SK-N-SH treated with all-trans-retinoic acid at 6 μM for 48 hours (cell line): ENCODE data around the gene DENND1A.

Experiments
- ATAC-seq: fragments of 200-7000 bp; cut with Tn5 transposase; 3 replicates; pipeline ENCODE4 v1.9.1; 2020; ENCODE audit warnings: mild to moderate bottlenecking, moderate library complexity
- ARNTL ChIP-seq: fragments of 450-650 bp; formaldehyde crosslinking; IDR thresholded peaks from 2 replicates; pipeline ENCODE4 v1.5.0; 2020; ENCODE audit warnings: low read depth, mild to moderate bottlenecking, moderate library complexity, borderline replicate concordance
- CREB5 ChIP-seq: fragments of 250-450 bp; sonication (Bioruptor Pico); IDR thresholded peaks from 2 replicates; pipeline ENCODE4 v1.5.1; 2020; ENCODE audit warnings: low read depth, mild to moderate bottlenecking, moderate library complexity
- CSDC2 ChIP-seq: fragments of 250-450 bp; sonication (Bioruptor Pico); IDR thresholded peaks from 2 replicates; pipeline ENCODE4 v1.5.0; 2020; ENCODE audit warnings: mild to moderate bottlenecking, moderate library complexity
- CSRNP3 ChIP-seq: fragments of 250-450 bp; sonication (Bioruptor Pico); IDR thresholded peaks from 2 replicates; pipeline ENCODE4 v1.5.1; 2021; ENCODE audit warnings: mild to moderate bottlenecking, moderate library complexity
- ESRRG ChIP-seq: fragments of 250-450 bp; sonication (Bioruptor Pico); IDR thresholded peaks from 2 replicates; pipeline ENCODE4 v1.6.1; 2021; ENCODE audit warnings: mild to moderate bottlenecking
- GLIS3 ChIP-seq: fragments of 250-450 bp; sonication (Bioruptor Pico); IDR thresholded peaks from 2 replicates; pipeline ENCODE4 v1.5.0; 2020; ENCODE audit warnings: mild to moderate bottlenecking, moderate library complexity
- ISL1 ChIP-seq: fragments of 250-450 bp; sonication (Bioruptor Pico); IDR thresholded peaks from 2 replicates; pipeline ENCODE4 v2.1.2; 2022; ENCODE audit warnings: mild to moderate bottlenecking, moderate library complexity
- OSR1 ChIP-seq: fragments of 250-450 bp; sonication (Bioruptor Pico); IDR thresholded peaks from 2 replicates; pipeline ENCODE4 v1.8.0; 2022; ENCODE audit warnings: moderate library complexity, mild to moderate bottlenecking, inconsistent platforms
- PATZ1 ChIP-seq: fragments of 250-450 bp; sonication (Bioruptor Pico); IDR thresholded peaks from 2 replicates; pipeline ENCODE4 v1.8.0; 2020; ENCODE audit warnings: mild to moderate bottlenecking, moderate library complexity, borderline replicate concordance
- PPARA ChIP-seq: fragments of 250-450 bp; sonication (Bioruptor Pico); IDR thresholded peaks from 2 replicates; pipeline ENCODE4 v1.5.0; 2020; ENCODE audit warnings: mild to moderate bottlenecking, borderline replicate concordance
- RARB ChIP-seq: fragments of 250-450 bp; sonication (Bioruptor Pico); IDR thresholded peaks from 2 replicates; pipeline ENCODE4 v1.8.0; 2021; ENCODE audit warnings: mild to moderate bottlenecking, moderate library complexity
- SNAI2 ChIP-seq: fragments of 250-450 bp; sonication (Bioruptor Pico); IDR thresholded peaks from 2 replicates; pipeline ENCODE4 v1.5.0; 2020; ENCODE audit warnings: mild to moderate bottlenecking, moderate library complexity
- TCF4 ChIP-seq: fragments of 250-450 bp; sonication (Bioruptor Pico); IDR thresholded peaks from 2 replicates; pipeline ENCODE4 v1.8.0; 2021; ENCODE audit warnings: mild to moderate bottlenecking, moderate library complexity, borderline replicate concordance
- TOX ChIP-seq: fragments of 250-450 bp; sonication (Bioruptor Pico); IDR thresholded peaks from 2 replicates; pipeline ENCODE4 v1.8.0; 2021; ENCODE audit warnings: mild to moderate bottlenecking, moderate library complexity, borderline replicate concordance
- TSHZ2 ChIP-seq: fragments of 250-450 bp; sonication (Bioruptor Pico); IDR thresholded peaks from 2 replicates; pipeline ENCODE4 v1.5.0; 2020; ENCODE audit warnings: mild to moderate bottlenecking, moderate library complexity
- ZC3H10 ChIP-seq: fragments of 250-450 bp; sonication (Bioruptor Pico); IDR thresholded peaks from 2 replicates; pipeline ENCODE4 v1.5.1; 2021; ENCODE audit warnings: mild to moderate bottlenecking, moderate library complexity
- ZFP3 ChIP-seq: fragments of 250-450 bp; sonication (Bioruptor Pico); IDR thresholded peaks from 2 replicates; pipeline ENCODE4 v1.5.0; 2020; ENCODE audit warnings: mild to moderate bottlenecking, moderate library complexity
- ZNF565 ChIP-seq: fragments of 450-650 bp; formaldehyde crosslinking; conservative IDR thresholded peaks from 2 replicates; pipeline ENCODE4 v1.5.0; 2020; ENCODE audit warnings: low read depth, mild to moderate bottlenecking, moderate library complexity
- ZNF8 ChIP-seq: fragments of 450-650 bp; formaldehyde crosslinking; IDR thresholded peaks from 2 replicates; pipeline ENCODE4 v1.5.0; 2020; ENCODE audit warnings: mild to moderate bottlenecking, moderate library complexity

Gene DENND1A

GRCh38 chr9:123617952-123618678 is 311.8 kb downstream of the DENND1A start (continued):
- TF ChIP-seq TSHZ2 (CRISPR knock-in tag) (no peak), OSR1 (CRISPR knock-in tag) (no peak), ISL1 (CRISPR knock-in tag) (no peak), ZC3H10 (CRISPR knock-in tag) (no peak), CREB5 (CRISPR knock-in tag) (no peak)
- TF ChIP-seq, all 23 proteins: peak for 0

- no peak for ATAC-seq
- no peak for TF ChIP-seq CSDC2 (CRISPR knock-in tag)
- TF ChIP-seq ISL1 (CRISPR knock-in tag): no peak
- no peak for TF ChIP-seq PPARA (CRISPR knock-in tag)
- no peak for TF ChIP-seq PATZ1 (CRISPR knock-in tag)
- TF ChIP-seq TSHZ2 (CRISPR knock-in tag): no peak
- no peak for TF ChIP-seq TCF4 (CRISPR knock-in tag)
- TF ChIP-seq CSRNP3 (CRISPR knock-in tag): no peak
- no peak for TF ChIP-seq ZC3H10 (CRISPR knock-in tag)
- no peak for TF ChIP-seq GLIS3 (CRISPR knock-in tag)
- TF ChIP-seq ARNTL: no peak
- no peak for TF ChIP-seq ZNF8 (CRISPR knock-in tag)
- no peak for TF ChIP-seq SNAI2 (CRISPR knock-in tag)
These were observed 312.6 kb downstream of the DENND1A start for GRCh38 chr9:123617286-123617685.

GRCh38 chr9:123616707-123617106 is 313.2 kb downstream of the DENND1A start:
- ATAC-seq: no peak
- TF ChIP-seq CREB5 (CRISPR knock-in tag): no peak
- no peak for TF ChIP-seq OSR1 (CRISPR knock-in tag)
- TF ChIP-seq PATZ1 (CRISPR knock-in tag): no peak
- TF ChIP-seq SNAI2 (CRISPR knock-in tag): no peak
- no peak for TF ChIP-seq ZFP3
- no peak for TF ChIP-seq ESRRG (CRISPR knock-in tag)
- TF ChIP-seq CSRNP3 (CRISPR knock-in tag): no peak
- no peak for TF ChIP-seq GLIS3 (CRISPR knock-in tag)
- TF ChIP-seq TOX: no peak
- TF ChIP-seq ISL1 (CRISPR knock-in tag): no peak
- TF ChIP-seq CSDC2 (CRISPR knock-in tag): no peak
- TF ChIP-seq RARB (CRISPR knock-in tag): no peak
- no peak for TF ChIP-seq ZNF565 (CRISPR knock-in tag)
